GM21423 (cell line): ENCODE measurements around the gene AFAP1.

Source experiments
- ATAC-seq: cut with Tn5 transposase; IDR thresholded peaks from one replicate; pipeline ENCODE4 v1.9.1; 2021; ENCODE audit warnings: mild to moderate bottlenecking, moderate library complexity; ENCODE audit not compliant: unreplicated experiment

AFAP1 gene

GRCh38 chr4:7867701-7868435, 71.8 kb downstream of the AFAP1 start:
- ATAC-seq, result no peak

- no peak for ATAC-seq
Measured at GRCh38 chr4:7867191-7867590, 72.5 kb downstream of the AFAP1 start.

GRCh38 chr4:7865533-7865932, 74.1 kb downstream of the AFAP1 start:
- ATAC-seq, result no peak

GRCh38 chr4:7864685-7865084, 75.0 kb downstream of the AFAP1 start:
- ATAC-seq, result no peak

GRCh38 chr4:7863911-7864681, 75.6 kb downstream of the AFAP1 start:
- ATAC-seq, result no peak

GRCh38 chr4:7862561-7863192, 77.0 kb downstream of the AFAP1 start:
- ATAC-seq, result no peak

GRCh38 chr4:7861440-7861881, 78.2 kb downstream of the AFAP1 start:
- ATAC-seq, result no peak

- no peak for ATAC-seq
Measured at GRCh38 chr4:7860600-7861163, 79.0 kb downstream of the AFAP1 start.

- no peak for ATAC-seq
Measured at GRCh38 chr4:7859326-7859725, 80.3 kb downstream of the AFAP1 start.

- no peak for ATAC-seq
Measured at GRCh38 chr4:7858498-7858897, 81.2 kb downstream of the AFAP1 start.

- no peak for ATAC-seq
Measured at GRCh38 chr4:7857993-7858392, 81.7 kb downstream of the AFAP1 start.

- no peak for ATAC-seq
Measured at GRCh38 chr4:7857238-7857701, 82.4 kb downstream of the AFAP1 start.

- ATAC-seq, result no peak
Measured at GRCh38 chr4:7855731-7856130, 83.9 kb downstream of the AFAP1 start.

GRCh38 chr4:7854697-7855370, 84.8 kb downstream of the AFAP1 start:
- ATAC-seq, result no peak

- no peak for ATAC-seq
Measured at GRCh38 chr4:7854216-7854615, 85.4 kb downstream of the AFAP1 start.

GRCh38 chr4:7853271-7853670, 86.4 kb downstream of the AFAP1 start:
- ATAC-seq, result no peak

- no peak for ATAC-seq
Measured at GRCh38 chr4:7852568-7853185, 87.0 kb downstream of the AFAP1 start.

- no peak for ATAC-seq
Measured at GRCh38 chr4:7850489-7850888, 89.2 kb downstream of the AFAP1 start.

GRCh38 chr4:7847206-7847605, 92.5 kb downstream of the AFAP1 start:
- ATAC-seq, result no peak

- ATAC-seq, result no peak
Measured at GRCh38 chr4:7845493-7846128, 94.0 kb downstream of the AFAP1 start.
